H1 (cell line): ENCODE measurements around the gene PKP3. TPM values are rescaled to one million over a fixed set of nuclear protein-coding genes. Genes with fewer than 3 reads are reported as not detected.

Experiments used
- ASH2L ChIP-seq: fragments of 200-600, 300-600 bp; sonication (generic); IDR thresholded peaks from one replicate; pipeline ENCODE4 v1.7.1; 2017; ENCODE audit warnings: low read length
- CHD1 ChIP-seq: IDR thresholded peaks from 2 replicates; pipeline ENCODE4 v1.6.1; 2012; ENCODE audit warnings: low read depth, low read length, improper control_type of control experiment
- CHD7 ChIP-seq: fragments of 300-600 bp; sonication (generic); IDR thresholded peaks from 2 replicates; pipeline ENCODE4 v1.7.1; 2012; ENCODE audit warnings: low read length, moderate library complexity, mild to moderate bottlenecking, inconsistent platforms; ENCODE audit not compliant: insufficient replicate concordance
- KDM4A ChIP-seq: IDR thresholded peaks from one replicate; pipeline ENCODE4 v1.7.1; 2012; ENCODE audit warnings: low read depth, mild to moderate bottlenecking, moderate library complexity, low read length, inconsistent platforms; ENCODE audit not compliant: severe bottlenecking
- RBBP5 ChIP-seq: IDR thresholded peaks from 2 replicates; pipeline ENCODE4 v1.7.1; 2012; ENCODE audit warnings: low read depth, mild to moderate bottlenecking, inconsistent platforms, low read length, moderate library complexity, borderline replicate concordance
- YY1 ChIP-seq: IDR thresholded peaks from 2 replicates; pipeline ENCODE4 v1.6.1; 2011; ENCODE audit warnings: low read depth, mild to moderate bottlenecking, low read length
- polyA plus RNA-seq, 7 experiments: library from polyadenylated mRNA; depleted of rRNA in 3 of 7; stranded (reverse) in 5 of 7; unstranded in 2 of 7; fragments of >200 nt in 5 of 7; fragments of 200-250 nt in 2 of 7; gene quantifications; 1 replicate in 5 of 7; 2 replicates in 1 of 7; 4 replicates in 1 of 7; pipeline versions ENCODE4 v1.2.1 to v1.2.3, GENCODE V29; 2011 to 2013; ENCODE audit warnings: missing spikeins in 2 of 7, mixed read lengths in 2 of 7
- total RNA-seq: library from RNA; stranded (reverse); fragmentation: NEBNext Ultra II Directional; extraction: Animal tissue kit (Norgen Biotek cat#: 25700); gene quantifications from 2 replicates; pipeline ENCODE4 v1.2.1, GENCODE V29; 2021
- TF ChIP-seq, protein P1 (sequence below): IDR thresholded peaks from 2 replicates; pipeline ENCODE4 v1.6.1; 2012; ENCODE audit warnings: inconsistent platforms

PKP3 gene
- total and polyA plus RNA-seq, 2 of the 8 experiments (the other 6 are each of a cell fraction or from before 2014, with no cell fraction given), result 16.7 to 28.7 TPM

DNA sequence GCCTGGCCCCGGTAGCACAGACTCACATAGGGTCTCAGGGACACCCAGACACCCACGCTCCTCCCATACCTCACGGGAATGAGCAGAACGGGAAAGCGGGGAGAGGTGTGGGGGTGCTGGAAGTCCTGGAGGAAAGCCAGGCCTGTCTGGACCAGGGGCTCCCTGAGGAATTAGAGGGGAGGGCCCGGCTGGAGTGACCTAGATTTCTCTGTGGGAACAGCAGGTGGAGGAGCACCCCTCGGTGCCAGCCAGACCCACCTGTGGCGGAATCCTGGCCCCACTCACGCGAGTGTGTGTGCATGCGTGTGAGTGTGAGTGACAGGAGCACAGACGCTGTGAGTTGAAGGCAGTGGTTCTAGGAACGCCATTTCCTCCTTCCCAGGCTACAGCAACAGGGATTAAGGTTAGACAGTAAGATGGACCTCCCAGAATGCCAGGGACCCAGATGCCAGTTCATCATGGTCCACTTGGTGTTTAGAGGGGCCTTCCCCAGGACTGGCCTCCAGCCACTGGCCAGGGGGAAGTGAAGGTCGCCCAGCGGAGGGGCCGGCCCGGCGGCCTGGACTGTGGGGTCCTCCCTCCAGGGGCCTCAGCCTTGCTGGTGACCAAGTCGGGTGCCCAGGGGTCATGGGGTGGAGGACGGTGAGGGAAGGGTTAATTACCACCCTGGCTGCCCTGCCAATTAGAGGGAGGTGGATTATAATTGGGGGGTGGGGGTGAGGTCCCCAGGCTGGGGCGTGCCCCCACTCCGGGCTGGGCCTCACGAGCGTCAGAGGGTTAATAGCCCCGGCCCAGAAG lies 1.0 kb downstream of the PKP3 start (continued):
- TF ChIP-seq RBBP5, result no peak
- TF ChIP-seq ASH2L, result no peak
- no peak for TF ChIP-seq CHD7
- TF ChIP-seq, protein P1, sequence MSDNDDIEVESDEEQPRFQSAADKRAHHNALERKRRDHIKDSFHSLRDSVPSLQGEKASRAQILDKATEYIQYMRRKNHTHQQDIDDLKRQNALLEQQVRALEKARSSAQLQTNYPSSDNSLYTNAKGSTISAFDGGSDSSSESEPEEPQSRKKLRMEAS, result no peak
- no peak for TF ChIP-seq CHD1
- no peak for TF ChIP-seq YY1
- no peak for TF ChIP-seq KDM4A
